GM12874 (cell line): Measurements from ENCODE around the gene TAF11L13.
A peak's percentile ranks its signal among the peaks of the same experiment; 100 is the strongest.
"Not testable (repeated sequence)": the region's sequence is repeated elsewhere in the genome, so short reads cannot be mapped to it uniquely, and the experiment has no call there.

ENCODE experiments used
- TF ChIP-seq, protein P1 (sequence below): IDR thresholded peaks from 2 replicates; pipeline ENCODE4 v1.5.1; 2011; ENCODE audit warnings: low read depth, mild to moderate bottlenecking, control low read depth, low read length, moderate library complexity; ENCODE audit not compliant: insufficient read depth

TAF11L13 gene

DNA sequence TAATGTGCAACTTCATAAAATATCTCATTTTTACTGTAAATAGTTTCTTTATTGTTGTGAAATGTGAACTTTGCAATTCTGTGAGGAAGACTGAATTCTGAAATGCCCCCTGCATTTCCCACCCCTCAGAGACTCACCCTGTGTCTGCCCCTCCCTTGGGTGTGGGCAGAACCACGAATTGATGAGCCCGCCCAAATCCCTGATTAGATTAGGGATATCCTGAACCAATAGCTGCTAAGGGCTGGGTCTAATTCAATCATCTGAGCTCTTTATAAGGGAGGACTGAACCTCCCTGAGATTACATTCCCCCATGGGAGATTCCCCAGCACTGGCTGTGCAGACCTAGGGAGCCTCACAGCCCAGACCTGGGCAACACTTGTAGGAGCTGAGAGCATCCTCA, 21.8 kb upstream of the TAF11L13 start, which contains the start of gene TAF11L12:
TAF11L12 (plus strand) TSS at position 301 of the 400 bp plus-strand sequence.
- TF ChIP-seq, protein P1, sequence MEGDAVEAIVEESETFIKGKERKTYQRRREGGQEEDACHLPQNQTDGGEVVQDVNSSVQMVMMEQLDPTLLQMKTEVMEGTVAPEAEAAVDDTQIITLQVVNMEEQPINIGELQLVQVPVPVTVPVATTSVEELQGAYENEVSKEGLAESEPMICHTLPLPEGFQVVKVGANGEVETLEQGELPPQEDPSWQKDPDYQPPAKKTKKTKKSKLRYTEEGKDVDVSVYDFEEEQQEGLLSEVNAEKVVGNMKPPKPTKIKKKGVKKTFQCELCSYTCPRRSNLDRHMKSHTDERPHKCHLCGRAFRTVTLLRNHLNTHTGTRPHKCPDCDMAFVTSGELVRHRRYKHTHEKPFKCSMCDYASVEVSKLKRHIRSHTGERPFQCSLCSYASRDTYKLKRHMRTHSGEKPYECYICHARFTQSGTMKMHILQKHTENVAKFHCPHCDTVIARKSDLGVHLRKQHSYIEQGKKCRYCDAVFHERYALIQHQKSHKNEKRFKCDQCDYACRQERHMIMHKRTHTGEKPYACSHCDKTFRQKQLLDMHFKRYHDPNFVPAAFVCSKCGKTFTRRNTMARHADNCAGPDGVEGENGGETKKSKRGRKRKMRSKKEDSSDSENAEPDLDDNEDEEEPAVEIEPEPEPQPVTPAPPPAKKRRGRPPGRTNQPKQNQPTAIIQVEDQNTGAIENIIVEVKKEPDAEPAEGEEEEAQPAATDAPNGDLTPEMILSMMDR, result not testable (repeated sequence)

GRCh38 chr5:17614872-17615605, 16.8 kb upstream of the TAF11L13 start:
- TF ChIP-seq, protein P1, result no peak

DNA sequence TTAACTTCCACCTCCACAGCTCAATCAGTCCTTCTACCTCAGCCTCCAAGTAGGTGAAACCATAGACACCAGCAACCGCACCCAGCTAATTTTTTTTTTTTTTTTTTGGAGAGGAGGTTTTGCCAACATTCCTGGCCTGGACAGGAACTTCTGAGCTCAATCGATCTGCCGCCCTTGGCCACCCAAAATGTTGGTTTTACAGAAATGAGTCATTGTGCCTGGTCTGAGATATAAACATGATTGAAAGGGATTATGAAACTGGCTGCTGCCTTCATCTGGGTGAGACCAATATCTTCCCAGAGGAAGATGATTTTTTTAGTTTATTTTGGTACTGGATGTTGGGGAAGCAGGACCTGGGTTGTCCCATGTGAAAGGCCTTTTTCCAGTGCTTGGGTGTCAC, 12.5 kb upstream of the TAF11L13 start:
- TF ChIP-seq, protein P1, result no peak

GRCh38 chr5:17620627-17621026, 11.3 kb upstream of the TAF11L13 start:
- TF ChIP-seq, protein P1, result peak; percentile 11; the same call in 1 of the 2 replicates

DNA sequence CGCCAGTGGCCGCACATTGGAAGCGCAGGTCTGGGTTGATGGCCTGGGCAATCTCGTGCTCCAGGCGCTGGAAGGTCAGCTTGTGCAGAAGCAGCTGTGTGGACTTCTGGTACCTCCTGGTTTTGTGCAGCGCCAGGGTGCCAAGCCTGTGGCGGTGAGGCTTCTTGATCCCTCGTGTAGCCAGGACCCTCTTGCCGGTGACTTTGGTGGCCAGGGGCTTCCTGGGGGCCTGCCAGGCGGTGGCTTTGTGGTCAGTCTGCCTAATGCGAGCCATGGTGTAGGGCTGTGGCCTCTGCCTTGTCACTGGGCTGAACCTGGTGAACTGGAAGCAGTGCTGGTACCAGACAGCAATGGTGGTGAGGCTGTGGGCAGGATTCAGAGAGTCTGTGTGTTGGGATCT, 6.2 kb upstream of the TAF11L13 start:
- TF ChIP-seq, protein P1, result no peak

- TF ChIP-seq, protein P1, result no peak
Observed at GRCh38 chr5:17634160-17634559, 2.3 kb downstream of the TAF11L13 start, which contains the start of gene TAF11L14. Gene TAF11L14, plus strand, starts transcription at chr5:17634460.

GRCh38 chr5:17655921-17656320, 24.0 kb downstream of the TAF11L13 start:
- TF ChIP-seq, protein P1, result no peak
